SU-DHL-6 (cell line): ENCODE results near the gene ZMYM2.

Experiments used
- H2AFZ ChIP-seq: fragments of 200-600 bp; sonication (generic); 2 replicates; pipeline ENCODE4 v1.6.1; 2014; ENCODE audit warnings: low read depth, mild to moderate bottlenecking, moderate library complexity, mixed read lengths, antibody characterized with exemption, low read length; ENCODE audit not compliant: severe bottlenecking
- H3F3A ChIP-seq: fragments of 200-600 bp; shearing (Covaris generic); 2 replicates; pipeline ENCODE4 v1.6.0; 2016; ENCODE audit warnings: antibody characterized with exemption, mild to moderate bottlenecking; ENCODE audit not compliant: insufficient read depth
- H3K27ac ChIP-seq: fragments of 200-600 bp; sonication (generic); 2 replicates; pipeline ENCODE4 v1.5.1; 2016; ENCODE audit warnings: low read depth, mild to moderate bottlenecking, low read length, moderate library complexity, mixed read lengths
- H3K27me3 ChIP-seq: fragments of 200-600 bp; sonication (generic), shearing (Covaris generic); 2 replicates; pipeline ENCODE4 v1.6.0; 2014; ENCODE audit warnings: mild to moderate bottlenecking, low read length
- H3K36me3 ChIP-seq: fragments of 200-600 bp; sonication (generic); 2 replicates; pipeline ENCODE4 v1.6.1; 2014; ENCODE audit warnings: mild to moderate bottlenecking, low read length, mixed read lengths
- H3K4me2 ChIP-seq: fragments of 300-600, 200-600 bp; shearing (Covaris generic), sonication (generic); 2 replicates; pipeline ENCODE4 v1.6.0; 2014; ENCODE audit warnings: low read length, low read depth, mild to moderate bottlenecking; ENCODE audit not compliant: poor library complexity, severe bottlenecking
- H3K4me3 ChIP-seq: fragments of 200-600 bp; sonication (generic); 2 replicates; pipeline ENCODE4 v1.5.1; 2014; ENCODE audit warnings: antibody characterized with exemption, low read length, mild to moderate bottlenecking, mixed read lengths; ENCODE audit not compliant: insufficient read depth, poor library complexity, severe bottlenecking
- H3K79me2 ChIP-seq: fragments of 200-600 bp; sonication (generic); 2 replicates; pipeline ENCODE4 v1.6.1; 2014; ENCODE audit warnings: mild to moderate bottlenecking, low read length, moderate library complexity; ENCODE audit not compliant: insufficient read depth
- H3K9ac ChIP-seq: fragments of 200-600 bp; sonication (generic); 2 replicates; pipeline ENCODE4 v1.7.0; 2014; ENCODE audit warnings: mild to moderate bottlenecking, low read length
- H3K9me2 ChIP-seq: fragments of 200-600 bp; sonication (generic); replicated peaks from 2 replicates; pipeline ENCODE4 v1.6.1; 2014; ENCODE audit warnings: low read length; ENCODE audit not compliant: insufficient read depth
- H3K9me3 ChIP-seq: fragments of 200-600 bp; sonication (generic); 2 replicates; pipeline ENCODE4 v1.6.1; 2014; ENCODE audit warnings: low read length, mixed read lengths; ENCODE audit not compliant: insufficient read depth
- H4K20me1 ChIP-seq: fragments of 200-600 bp; sonication (generic); 2 replicates; pipeline ENCODE4 v1.6.1; 2014; ENCODE audit warnings: low read depth, mild to moderate bottlenecking, antibody characterized with exemption, low read length, moderate library complexity, mixed read lengths
- CTCF ChIP-seq: fragments of 200-600 bp; sonication (generic); IDR thresholded peaks from one replicate; pipeline ENCODE4 v1.5.1; 2017; ENCODE audit warnings: antibody characterized with exemption, mild to moderate bottlenecking, low read length, moderate library complexity; ENCODE audit not compliant: insufficient read depth, poor library complexity, severe bottlenecking
- EZH2phosphoT487 ChIP-seq: fragments of 200-600 bp; sonication (generic), shearing (Covaris generic); conservative IDR thresholded peaks from 2 replicates; pipeline ENCODE4 v1.6.1; 2018; ENCODE audit warnings: mild to moderate bottlenecking, antibody characterized with exemption, low read length, moderate library complexity, mixed read lengths

ZMYM2 gene

GRCh38 chr13:20019043-20019442, 60.5 kb downstream of the ZMYM2 start:
- Histone ChIP-seq H2AFZ (no peak overlapping the region), H3K27ac (no peak overlapping the region), H3K4me2 (no peak overlapping the region), H3K9ac (no peak overlapping the region), H4K20me1 (no peaks in the 10 kb centered on the region), H3F3A (peaks cover 6% of the 10 kb centered on the region; the same call in 1 of the 2 replicates), H3K27me3 (no peaks in the 10 kb centered on the region), H3K9me2 (no peaks in the 10 kb centered on the region), H3K9me3 (peaks cover 11% of the 10 kb centered on the region), H3K36me3 (peaks cover 39% of the 10 kb centered on the region), H3K79me2 (peaks cover 21% of the 10 kb centered on the region), H3K4me3 (no peak overlapping the region)
- TF ChIP-seq EZH2phosphoT487, result no peak
- TF ChIP-seq CTCF, result no peak

- peaks cover 42% of the 10 kb centered on the region for H3K36me3 ChIP-seq
- H3K79me2 ChIP-seq, result no peaks in the 10 kb centered on the region
- H3F3A ChIP-seq, result peaks cover 2% of the 10 kb centered on the region; the same call in 1 of the 2 replicates
- H3K27me3 ChIP-seq, result no peaks in the 10 kb centered on the region
- TF ChIP-seq CTCF (no peak), EZH2phosphoT487 (no peak)
- no peak overlapping the region for H3K4me2 ChIP-seq
- H3K27ac ChIP-seq, result no peak overlapping the region
- no peak overlapping the region for H3K9ac ChIP-seq
- H3K4me3 ChIP-seq, result no peak overlapping the region
- H3K9me2 ChIP-seq, result no peaks in the 10 kb centered on the region
- H2AFZ ChIP-seq, result no peak overlapping the region
- no peaks in the 10 kb centered on the region for H4K20me1 ChIP-seq
- no peaks in the 10 kb centered on the region for H3K9me3 ChIP-seq
These were observed 66.2 kb downstream of the ZMYM2 start for GRCh38 chr13:20024702-20025101.

- H3K9ac ChIP-seq, result no peak overlapping the region
- no peaks in the 10 kb centered on the region for H4K20me1 ChIP-seq
- no peak overlapping the region for H3K4me3 ChIP-seq
- TF ChIP-seq EZH2phosphoT487 (no peak), CTCF (no peak)
- no peak overlapping the region for H2AFZ ChIP-seq
- no peak overlapping the region for H3K4me2 ChIP-seq
- H3K27me3 ChIP-seq, result no peaks in the 10 kb centered on the region
- no peaks in the 10 kb centered on the region for H3K9me3 ChIP-seq
- H3K79me2 ChIP-seq, result no peaks in the 10 kb centered on the region
- H3K36me3 ChIP-seq, result peaks cover 37% of the 10 kb centered on the region
- H3K9me2 ChIP-seq, result no peaks in the 10 kb centered on the region
- no peaks in the 10 kb centered on the region for H3F3A ChIP-seq
- H3K27ac ChIP-seq, result no peak overlapping the region
These were observed 70.4 kb downstream of the ZMYM2 start for GRCh38 chr13:20028953-20029352.

- Histone ChIP-seq H3K4me3 (no peak overlapping the region), H3F3A (peaks cover 15% of the 10 kb centered on the region; the same call in 1 of the 2 replicates), H3K9ac (no peak overlapping the region), H3K4me2 (no peak overlapping the region), H3K79me2 (no peaks in the 10 kb centered on the region), H3K9me2 (no peaks in the 10 kb centered on the region), H3K9me3 (no peaks in the 10 kb centered on the region), H3K27ac (no peak overlapping the region), H3K36me3 (peaks cover 45% of the 10 kb centered on the region), H2AFZ (no peak overlapping the region), H4K20me1 (no peaks in the 10 kb centered on the region), H3K27me3 (no peaks in the 10 kb centered on the region)
- TF ChIP-seq CTCF (no peak), EZH2phosphoT487 (no peak)
These were observed 75.0 kb downstream of the ZMYM2 start for GRCh38 chr13:20033486-20033885.
